ENCODE measurements around the gene SAXO2.

GRCh38 chr15:82298032-82298431 is 35.4 kb downstream of the SAXO2 start:
- TF ChIP-seq EZH2 (IDR thresholded peaks at IDR 0.05; ENCODE audit: borderline replicate concordance, low read depth, low read length, poor library complexity, severe bottlenecking): no peak
- no peak for TF ChIP-seq CTCF (conservative IDR thresholded peaks at IDR 0.05; ENCODE audit: low read depth, low read length)

Measured in A673 (cell line).